HepG2 (cell line): ENCODE results near the gene MEF2A. TPM values are rescaled to one million over a fixed set of nuclear protein-coding genes. Genes with fewer than 3 reads are reported as not detected.

ENCODE experiments used
- AGO2 ChIP-seq: fragments of 200-400 bp; formaldehyde crosslinking; optimal IDR thresholded peaks from 2 replicates; pipeline ENCODE3; 2017; ENCODE audit warnings: mild to moderate bottlenecking, low read depth, low read length, moderate library complexity
- BRF2 ChIP-seq: sonication (generic); formaldehyde crosslinking; IDR thresholded peaks from 2 replicates; pipeline ENCODE4 v1.8.1; 2022; ENCODE audit warnings: mild to moderate bottlenecking, missing genetic modification reagents
- CERS6 ChIP-seq: sonication (generic); formaldehyde crosslinking; IDR thresholded peaks from 2 replicates; pipeline ENCODE4 v1.5.0; 2020; ENCODE audit warnings: missing genetic modification reagents
- FUBP1 ChIP-seq: sonication (generic); formaldehyde crosslinking; IDR thresholded peaks from 2 replicates; pipeline ENCODE4 v1.5.1; 2020; ENCODE audit warnings: missing genetic modification reagents, mild to moderate bottlenecking, borderline replicate concordance
- HES4 ChIP-seq: sonication (generic); formaldehyde crosslinking; IDR thresholded peaks from 2 replicates; pipeline ENCODE4 v1.9.0; 2021; ENCODE audit warnings: mild to moderate bottlenecking, missing genetic modification reagents, borderline replicate concordance
- MAX ChIP-seq: IDR thresholded peaks from 2 replicates; pipeline ENCODE4 v1.6.1; 2012; ENCODE audit warnings: inconsistent platforms
- MNT ChIP-seq: fragments of 450-650 bp; IDR thresholded peaks from 2 replicates; pipeline ENCODE4 v1.6.1; 2016
- NFKB2 ChIP-seq: sonication (generic); formaldehyde crosslinking; IDR thresholded peaks from 2 replicates; pipeline ENCODE4 v1.4.0; 2020; ENCODE audit warnings: missing genetic modification reagents, borderline replicate concordance
- NR2C2 ChIP-seq: sonication (generic); formaldehyde crosslinking; IDR thresholded peaks from 2 replicates; pipeline ENCODE4 v1.4.0; 2020; ENCODE audit warnings: missing genetic modification reagents, mild to moderate bottlenecking, moderate library complexity, borderline replicate concordance
- PCBP1 ChIP-seq: fragments of 200-400 bp; formaldehyde crosslinking; IDR thresholded peaks from 2 replicates; pipeline ENCODE4 v1.6.1; 2017; ENCODE audit warnings: mild to moderate bottlenecking, low read depth, low read length, borderline replicate concordance
- PHF5A ChIP-seq: IDR thresholded peaks from one replicate; pipeline ENCODE4 v1.6.1; 2018; ENCODE audit warnings: low read depth, missing genetic modification reagents; ENCODE audit not compliant: unreplicated experiment
- RAD51 ChIP-seq: fragments of 450-650 bp; IDR thresholded peaks from 2 replicates; pipeline ENCODE4 v1.6.1; 2016; ENCODE audit warnings: borderline replicate concordance
- RBAK ChIP-seq: sonication (generic); formaldehyde crosslinking; IDR thresholded peaks from 2 replicates; pipeline ENCODE4 v1.5.1; 2020; ENCODE audit warnings: mild to moderate bottlenecking, missing genetic modification reagents
- RNF219 ChIP-seq: sonication (generic); formaldehyde crosslinking; IDR thresholded peaks from 2 replicates; pipeline ENCODE4 v1.5.0; 2020; ENCODE audit warnings: mild to moderate bottlenecking, missing genetic modification reagents
- ZBTB3 ChIP-seq: sonication (generic); formaldehyde crosslinking; IDR thresholded peaks from 2 replicates; pipeline ENCODE4 v1.4.0; 2020; ENCODE audit warnings: low read depth, mild to moderate bottlenecking, moderate library complexity, missing genetic modification reagents, borderline replicate concordance
- ZNF138 ChIP-seq: sonication (generic); formaldehyde crosslinking; IDR thresholded peaks from 2 replicates; pipeline ENCODE4 v1.5.0; 2020; ENCODE audit warnings: mild to moderate bottlenecking, low read depth, missing genetic modification reagents
- ZNF17 ChIP-seq: sonication (generic); formaldehyde crosslinking; IDR thresholded peaks from 2 replicates; pipeline ENCODE4 v1.5.0; 2020; ENCODE audit warnings: mild to moderate bottlenecking, missing genetic modification reagents
- ZNF33B ChIP-seq: sonication (generic); formaldehyde crosslinking; IDR thresholded peaks from 2 replicates; pipeline ENCODE4 v1.5.1; 2020; ENCODE audit warnings: mild to moderate bottlenecking, missing genetic modification reagents
- ZNF772 ChIP-seq: sonication (generic); formaldehyde crosslinking; IDR thresholded peaks from 2 replicates; pipeline ENCODE4 v1.5.0; 2020; ENCODE audit warnings: mild to moderate bottlenecking, missing genetic modification reagents
- ZNF883 ChIP-seq: sonication (generic); formaldehyde crosslinking; IDR thresholded peaks from 2 replicates; pipeline ENCODE4 v1.5.1; 2020; ENCODE audit warnings: mild to moderate bottlenecking, missing genetic modification reagents; ENCODE audit errors: not compliant biosample characterization
- polyA plus RNA-seq, 8 experiments: library from polyadenylated mRNA; depleted of rRNA in 3 of 8; stranded (reverse) in 7 of 8; unstranded in 1 of 8; fragments of >200 nt; fragmentation: Illumina TruSeq in 4 of 8; extraction: Trizol in 4 of 8; gene quantifications; 2 replicates each; pipeline versions ENCODE4 v1.2.1 to v1.2.3, GENCODE V29; 2011 to 2016; ENCODE audit warnings: low read depth in 4 of 8, missing spikeins in 1 of 8, mixed read lengths in 1 of 8; ENCODE audit not compliant: insufficient read depth in 1 of 8
- total RNA-seq, 5 experiments: library from RNA; depleted of rRNA; stranded (reverse); fragments of >200 nt; fragmentation: Illumina TruSeq; extraction: Trizol; gene quantifications; 2 replicates each; pipeline ENCODE4 v1.2.3, GENCODE V29; 2016; ENCODE audit warnings: low read depth in 1 of 5

Gene MEF2A
- total and polyA plus RNA-seq, 2 of the 13 experiments (the other 11 are each of a cell fraction or from before 2014, with no cell fraction given) = 15.2 to 24.4 TPM

GRCh38 chr15:99565299-99566156 is at the start of gene MEF2A (continued):
- no peak for TF ChIP-seq CERS6 (CRISPR knock-in tag)
- no peak for TF ChIP-seq ZBTB3
- TF ChIP-seq ZNF772 = peak; percentile 61; the same call in 1 of the 2 replicates
- no peak for TF ChIP-seq BRF2 (CRISPR knock-in tag)
- no peak for TF ChIP-seq MNT
- no peak for TF ChIP-seq AGO2
- 0 out of 2 replicates have a peak, but pooled peaks have one; percentile 45 for TF ChIP-seq RNF219 (CRISPR knock-in tag)
- TF ChIP-seq PHF5A = no peak
- peak; percentile 56 for TF ChIP-seq MAX
- peak; percentile 41 for TF ChIP-seq ZNF883
- no peak for TF ChIP-seq RAD51
- peak; percentile 100 for TF ChIP-seq PCBP1
- TF ChIP-seq ZNF17 (CRISPR knock-in tag) = no peak
- no peak for TF ChIP-seq RBAK
- TF ChIP-seq HES4 (CRISPR knock-in tag) = no peak
- TF ChIP-seq NR2C2 (CRISPR knock-in tag) = peak; percentile 81
- TF ChIP-seq FUBP1 (CRISPR knock-in tag) = no peak
- TF ChIP-seq ZNF33B (CRISPR knock-in tag) = no peak
- TF ChIP-seq ZNF138 (CRISPR knock-in tag) = no peak
- TF ChIP-seq NFKB2 (CRISPR knock-in tag) = peak; percentile 78; the same call in 1 of the 2 replicates
